Measurements from ENCODE around the gene USH2A.
A peak's percentile ranks its signal among the peaks of the same experiment; 100 is the strongest.

DNA sequence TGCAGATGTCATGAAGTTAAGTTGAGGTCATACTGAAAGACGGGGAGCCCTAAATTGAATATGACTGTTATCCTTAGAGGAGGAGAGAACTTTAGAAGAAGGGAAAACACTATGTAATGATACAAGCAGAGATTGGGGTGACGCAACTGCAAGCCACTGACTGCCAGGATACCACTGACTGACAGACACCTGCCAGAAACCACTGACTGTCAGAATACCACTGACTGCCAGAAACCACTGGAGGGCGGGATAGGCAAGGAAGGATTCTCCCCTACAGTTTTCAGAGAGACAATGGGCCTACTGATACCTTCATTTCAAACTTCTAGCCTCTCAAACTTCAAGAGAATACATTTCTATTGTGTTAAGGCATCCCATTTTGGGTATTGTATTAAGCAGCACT is 388.7 kb downstream of the USH2A start:
- TF ChIP-seq, protein P1, sequence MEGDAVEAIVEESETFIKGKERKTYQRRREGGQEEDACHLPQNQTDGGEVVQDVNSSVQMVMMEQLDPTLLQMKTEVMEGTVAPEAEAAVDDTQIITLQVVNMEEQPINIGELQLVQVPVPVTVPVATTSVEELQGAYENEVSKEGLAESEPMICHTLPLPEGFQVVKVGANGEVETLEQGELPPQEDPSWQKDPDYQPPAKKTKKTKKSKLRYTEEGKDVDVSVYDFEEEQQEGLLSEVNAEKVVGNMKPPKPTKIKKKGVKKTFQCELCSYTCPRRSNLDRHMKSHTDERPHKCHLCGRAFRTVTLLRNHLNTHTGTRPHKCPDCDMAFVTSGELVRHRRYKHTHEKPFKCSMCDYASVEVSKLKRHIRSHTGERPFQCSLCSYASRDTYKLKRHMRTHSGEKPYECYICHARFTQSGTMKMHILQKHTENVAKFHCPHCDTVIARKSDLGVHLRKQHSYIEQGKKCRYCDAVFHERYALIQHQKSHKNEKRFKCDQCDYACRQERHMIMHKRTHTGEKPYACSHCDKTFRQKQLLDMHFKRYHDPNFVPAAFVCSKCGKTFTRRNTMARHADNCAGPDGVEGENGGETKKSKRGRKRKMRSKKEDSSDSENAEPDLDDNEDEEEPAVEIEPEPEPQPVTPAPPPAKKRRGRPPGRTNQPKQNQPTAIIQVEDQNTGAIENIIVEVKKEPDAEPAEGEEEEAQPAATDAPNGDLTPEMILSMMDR (IDR thresholded peaks at IDR 0.05) = no peak
- TF ChIP-seq RAD21 (conservative IDR thresholded peaks at IDR 0.05 in 1 of 2, IDR thresholded peaks at IDR 0.05 in 1 of 2) = 0 out of 5 replicates have a peak, but pooled peaks of 1 of the 2 experiments have one; percentile 7
- TF ChIP-seq ZFP36 (IDR thresholded peaks at IDR 0.05; ENCODE audit: borderline replicate concordance, partially characterized antibody) = no peak
- TF ChIP-seq JUNB (IDR thresholded peaks at IDR 0.05) = no peak
- no peak for TF ChIP-seq POLR2A (IDR thresholded peaks at IDR 0.05; ENCODE audit: low read length)
- TF ChIP-seq RFX5 (IDR thresholded peaks at IDR 0.05) = no peak
- no peak for TF ChIP-seq CHD2 (IDR thresholded peaks at IDR 0.05; ENCODE audit: low read length, partially characterized antibody)
- TF ChIP-seq MAZ (IDR thresholded peaks at IDR 0.05; ENCODE audit: borderline replicate concordance, low read depth, low read length) = no peak
- TF ChIP-seq CBX2 (IDR thresholded peaks at IDR 0.05; ENCODE audit: borderline replicate concordance, low read depth) = no peak
- no peak for TF ChIP-seq MYC (IDR thresholded peaks at IDR 0.05; ENCODE audit: borderline replicate concordance, low read length)
- TF ChIP-seq ZC3H11A (IDR thresholded peaks at IDR 0.05) = no peak
- TF ChIP-seq, protein P2, sequence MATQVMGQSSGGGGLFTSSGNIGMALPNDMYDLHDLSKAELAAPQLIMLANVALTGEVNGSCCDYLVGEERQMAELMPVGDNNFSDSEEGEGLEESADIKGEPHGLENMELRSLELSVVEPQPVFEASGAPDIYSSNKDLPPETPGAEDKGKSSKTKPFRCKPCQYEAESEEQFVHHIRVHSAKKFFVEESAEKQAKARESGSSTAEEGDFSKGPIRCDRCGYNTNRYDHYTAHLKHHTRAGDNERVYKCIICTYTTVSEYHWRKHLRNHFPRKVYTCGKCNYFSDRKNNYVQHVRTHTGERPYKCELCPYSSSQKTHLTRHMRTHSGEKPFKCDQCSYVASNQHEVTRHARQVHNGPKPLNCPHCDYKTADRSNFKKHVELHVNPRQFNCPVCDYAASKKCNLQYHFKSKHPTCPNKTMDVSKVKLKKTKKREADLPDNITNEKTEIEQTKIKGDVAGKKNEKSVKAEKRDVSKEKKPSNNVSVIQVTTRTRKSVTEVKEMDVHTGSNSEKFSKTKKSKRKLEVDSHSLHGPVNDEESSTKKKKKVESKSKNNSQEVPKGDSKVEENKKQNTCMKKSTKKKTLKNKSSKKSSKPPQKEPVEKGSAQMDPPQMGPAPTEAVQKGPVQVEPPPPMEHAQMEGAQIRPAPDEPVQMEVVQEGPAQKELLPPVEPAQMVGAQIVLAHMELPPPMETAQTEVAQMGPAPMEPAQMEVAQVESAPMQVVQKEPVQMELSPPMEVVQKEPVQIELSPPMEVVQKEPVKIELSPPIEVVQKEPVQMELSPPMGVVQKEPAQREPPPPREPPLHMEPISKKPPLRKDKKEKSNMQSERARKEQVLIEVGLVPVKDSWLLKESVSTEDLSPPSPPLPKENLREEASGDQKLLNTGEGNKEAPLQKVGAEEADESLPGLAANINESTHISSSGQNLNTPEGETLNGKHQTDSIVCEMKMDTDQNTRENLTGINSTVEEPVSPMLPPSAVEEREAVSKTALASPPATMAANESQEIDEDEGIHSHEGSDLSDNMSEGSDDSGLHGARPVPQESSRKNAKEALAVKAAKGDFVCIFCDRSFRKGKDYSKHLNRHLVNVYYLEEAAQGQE (IDR thresholded peaks at IDR 0.05) = no peak
- TF ChIP-seq, protein P3, sequence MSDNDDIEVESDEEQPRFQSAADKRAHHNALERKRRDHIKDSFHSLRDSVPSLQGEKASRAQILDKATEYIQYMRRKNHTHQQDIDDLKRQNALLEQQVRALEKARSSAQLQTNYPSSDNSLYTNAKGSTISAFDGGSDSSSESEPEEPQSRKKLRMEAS (IDR thresholded peaks at IDR 0.05) = no peak
